ENCODE data around the gene EBF4. TPM values are rescaled to one million over a fixed set of nuclear protein-coding genes. Genes with fewer than 3 reads are reported as not detected.

EBF4 gene
- total RNA-seq, 1 experiment from 2014 or later = 11.4 TPM

GRCh38 chr20:2742934-2743559 lies 50.5 kb downstream of the EBF4 start:
- peak; percentile 99 for ATAC-seq
- TF ChIP-seq YY1 (IDR thresholded peaks at IDR 0.05; ENCODE audit: extremely low read depth, insufficient replicate concordance, low read depth, low read length) = no peak
- TF ChIP-seq, protein P1, sequence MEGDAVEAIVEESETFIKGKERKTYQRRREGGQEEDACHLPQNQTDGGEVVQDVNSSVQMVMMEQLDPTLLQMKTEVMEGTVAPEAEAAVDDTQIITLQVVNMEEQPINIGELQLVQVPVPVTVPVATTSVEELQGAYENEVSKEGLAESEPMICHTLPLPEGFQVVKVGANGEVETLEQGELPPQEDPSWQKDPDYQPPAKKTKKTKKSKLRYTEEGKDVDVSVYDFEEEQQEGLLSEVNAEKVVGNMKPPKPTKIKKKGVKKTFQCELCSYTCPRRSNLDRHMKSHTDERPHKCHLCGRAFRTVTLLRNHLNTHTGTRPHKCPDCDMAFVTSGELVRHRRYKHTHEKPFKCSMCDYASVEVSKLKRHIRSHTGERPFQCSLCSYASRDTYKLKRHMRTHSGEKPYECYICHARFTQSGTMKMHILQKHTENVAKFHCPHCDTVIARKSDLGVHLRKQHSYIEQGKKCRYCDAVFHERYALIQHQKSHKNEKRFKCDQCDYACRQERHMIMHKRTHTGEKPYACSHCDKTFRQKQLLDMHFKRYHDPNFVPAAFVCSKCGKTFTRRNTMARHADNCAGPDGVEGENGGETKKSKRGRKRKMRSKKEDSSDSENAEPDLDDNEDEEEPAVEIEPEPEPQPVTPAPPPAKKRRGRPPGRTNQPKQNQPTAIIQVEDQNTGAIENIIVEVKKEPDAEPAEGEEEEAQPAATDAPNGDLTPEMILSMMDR (IDR thresholded peaks at IDR 0.05 in 2 of 3, conservative IDR thresholded peaks at IDR 0.05 in 1 of 3; ENCODE audit: borderline replicate concordance in 1 of 3, insufficient read depth in 1 of 3, low read depth in 2 of 3, low read length in 2 of 3) = peak; percentile 56 to 98 (median 95); a peak in 5 of 6 replicates
- TF ChIP-seq POLR2AphosphoS5 (IDR thresholded peaks at IDR 0.05; ENCODE audit: low read depth, low read length) = no peak
- TF ChIP-seq EZH2phosphoT487 (IDR thresholded peaks at IDR 0.05; ENCODE audit: borderline replicate concordance) = no peak
- TF ChIP-seq RAD21 (IDR thresholded peaks at IDR 0.05; ENCODE audit: low read depth) = peak; percentile 60
- H3K4me3 ChIP-seq (replicated peaks in 1 of 2; ENCODE audit: low read depth in 1 of 2, low read length in 2 of 2) = no peak overlapping the region
- no peak overlapping the region for H3K9ac ChIP-seq (ENCODE audit: low read length)
- intact Hi-C loops (cut with micrococcal nuclease) = loop anchor here (2.0 kb wide), 1 partner anchor 54 kb away; no protein-coding TSS in a partner anchor
- peaks cover 0 to 8% of the 10 kb centered on the region in 2 experiments; a peak in 2 of 4 replicates for H3K4me1 ChIP-seq (ENCODE audit: control insufficient read depth in 1 of 2, insufficient read depth in 2 of 2, low read length in 2 of 2)
- DNase-seq (ENCODE audit: low read depth, low spot score) = peak; percentile 54
- POLR2A ChIA-PET = no interaction called here
- no peaks in the 10 kb centered on the region for H3K9me3 ChIP-seq (ENCODE audit: control insufficient read depth in 1 of 2, insufficient read depth in 1 of 2, low read depth in 1 of 2, low read length in 2 of 2)
- H3K79me2 ChIP-seq (ENCODE audit: insufficient read depth, low read length) = no peaks in the 10 kb centered on the region
- RAD21 ChIA-PET (ENCODE audit: low non-redundant PET in 1 of 2, low total read pairs in 2 of 2, uncharacterized antibody in 2 of 2, unreplicated experiment in 2 of 2) = no interaction called here
- H3K27me3 ChIP-seq (ENCODE audit: insufficient read depth, low read length) = no peaks in the 10 kb centered on the region
- no peak overlapping the region for H2AFZ ChIP-seq (ENCODE audit: low read depth, low read length, poor library complexity, severe bottlenecking)
- H4K20me1 ChIP-seq (ENCODE audit: insufficient read depth) = no peaks in the 10 kb centered on the region
- CTCF ChIA-PET = interaction anchor here (0.7 to 1.6 kb wide), 6 partner anchors 10 to 535 kb away, joined by 3 to 6 read pairs (median 3); no protein-coding TSS in a partner anchor
- no TSS peak for BruUV-seq (replicated peaks)
- H3K4me2 ChIP-seq (ENCODE audit: low read length) = peak overlapping the region; percentile 51
- H3K9me2 ChIP-seq (ENCODE audit: insufficient read depth) = no peaks in the 10 kb centered on the region
- no peaks in the 10 kb centered on the region for H3K36me3 ChIP-seq (ENCODE audit: control insufficient read depth in 1 of 2, insufficient read depth in 2 of 2, low read length in 2 of 2)
- H3K27ac ChIP-seq (ENCODE audit: low read depth, low read length) = no peak overlapping the region
